H1 (cell line): ENCODE results near the gene NKIRAS2.

Source experiments
- CEBPB ChIP-seq: IDR thresholded peaks from 2 replicates; pipeline ENCODE4 v1.6.1; 2012; ENCODE audit warnings: low read depth, low read length
- CHD2 ChIP-seq: IDR thresholded peaks from 2 replicates; pipeline ENCODE4 v1.6.1; 2012; ENCODE audit warnings: low read length, improper control_type of control experiment
- EGR1 ChIP-seq: IDR thresholded peaks from 2 replicates; pipeline ENCODE4 v1.6.1; 2011; ENCODE audit warnings: low read depth, low read length, borderline replicate concordance
- GTF2F1 ChIP-seq: IDR thresholded peaks from 2 replicates; pipeline ENCODE4 v1.6.1; 2012; ENCODE audit warnings: low read depth, low read length, improper control_type of control experiment, borderline replicate concordance
- JUN ChIP-seq: IDR thresholded peaks from 2 replicates; pipeline ENCODE4 v1.6.1; 2011; ENCODE audit warnings: low read depth, mild to moderate bottlenecking, improper control_type of control experiment, low read length
- JUND ChIP-seq: IDR thresholded peaks from 2 replicates; pipeline ENCODE4 v1.6.1; 2011; ENCODE audit warnings: mild to moderate bottlenecking, improper control_type of control experiment, low read length
- KDM5A ChIP-seq: fragments of 200-600 bp; IDR thresholded peaks from 2 replicates; pipeline ENCODE4 v1.7.1; 2012; ENCODE audit warnings: mild to moderate bottlenecking, low read length, inconsistent platforms, mixed read lengths
- MAX ChIP-seq: IDR thresholded peaks from 2 replicates; pipeline ENCODE4 v1.6.1; 2012; ENCODE audit warnings: inconsistent platforms
- POLR2A ChIP-seq, 2 experiments: IDR thresholded peaks; 1 replicate in 1 of 2; 2 replicates in 1 of 2; pipeline ENCODE4 v1.6.1; 2011; ENCODE audit warnings: low read depth in 2 of 2, low read length in 2 of 2, mild to moderate bottlenecking in 2 of 2; ENCODE audit errors: control extremely low read depth in 1 of 2
- RAD21 ChIP-seq, 2 experiments: IDR thresholded peaks in 1 of 2; conservative IDR thresholded peaks in 1 of 2; 2 replicates each; pipeline ENCODE4 v1.6.1; 2011; ENCODE audit warnings: low read depth in 2 of 2, low read length in 2 of 2, improper control_type of control experiment in 1 of 2, inconsistent platforms in 1 of 2, mild to moderate bottlenecking in 1 of 2, moderate library complexity in 1 of 2
- RBBP5 ChIP-seq: IDR thresholded peaks from 2 replicates; pipeline ENCODE4 v1.7.1; 2012; ENCODE audit warnings: low read depth, mild to moderate bottlenecking, inconsistent platforms, low read length, moderate library complexity, borderline replicate concordance
- SIN3A ChIP-seq, 2 experiments: IDR thresholded peaks in 1 of 2; conservative IDR thresholded peaks in 1 of 2; 2 replicates each; pipeline ENCODE4 v1.6.1; 2011 to 2012; ENCODE audit warnings: low read length in 2 of 2, improper control_type of control experiment in 1 of 2, low read depth in 1 of 2, mild to moderate bottlenecking in 1 of 2
- YY1 ChIP-seq: IDR thresholded peaks from 2 replicates; pipeline ENCODE4 v1.6.1; 2011; ENCODE audit warnings: low read depth, mild to moderate bottlenecking, low read length
- TF ChIP-seq, protein P1 (sequence below), 3 experiments: IDR thresholded peaks; 1 replicate in 2 of 3; 2 replicates in 1 of 3; pipeline versions ENCODE4 v1.5.1 to v1.6.1; 2011; ENCODE audit warnings: low read length in 3 of 3, mild to moderate bottlenecking in 3 of 3, inconsistent platforms in 2 of 3, low read depth in 1 of 3, moderate library complexity in 1 of 3; ENCODE audit not compliant: insufficient read depth in 1 of 3; ENCODE audit errors: control extremely low read depth in 1 of 3

DNA sequence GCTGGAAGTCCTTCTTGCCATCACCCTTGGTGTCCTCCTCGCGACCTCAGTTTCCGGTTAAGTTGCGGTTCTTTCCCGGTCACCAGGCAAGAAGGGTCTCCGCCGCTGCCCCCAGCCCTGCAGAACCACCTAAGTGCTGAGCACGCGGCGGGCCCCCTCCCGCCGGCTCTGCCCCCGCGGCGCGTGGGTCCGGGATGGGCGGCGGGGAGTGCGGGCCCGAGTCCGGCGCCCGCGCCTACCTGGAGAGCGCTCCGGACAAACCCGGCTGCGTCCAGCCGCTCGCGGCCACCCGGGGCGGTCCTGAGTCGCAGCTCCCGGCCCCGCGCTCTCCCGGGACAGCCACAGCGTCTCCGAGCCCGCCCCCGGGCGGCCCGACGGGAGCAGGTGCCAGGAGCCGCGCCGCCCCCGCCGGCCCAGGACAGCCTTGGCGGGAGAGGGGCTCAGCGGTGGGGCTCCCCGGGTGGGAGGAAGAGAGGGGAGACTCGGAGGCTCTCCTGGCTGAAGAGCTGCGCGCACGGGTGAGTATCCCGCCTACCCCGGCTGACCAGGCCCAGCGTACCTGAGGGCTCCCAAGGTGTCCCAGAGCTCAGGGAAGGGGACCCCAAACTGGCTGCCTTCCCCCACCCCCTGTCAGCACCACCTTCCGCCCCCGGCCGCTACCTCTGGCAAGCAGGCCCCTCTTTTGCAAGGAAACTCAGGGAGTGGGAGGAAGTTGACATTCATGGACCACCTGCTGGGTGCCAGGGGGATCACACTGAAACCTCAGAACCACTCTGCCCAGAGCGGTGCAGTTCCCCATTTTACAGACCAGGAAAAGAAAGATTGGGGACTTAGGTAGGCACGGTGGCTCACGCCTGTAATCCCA lies 52.7 kb downstream of the NKIRAS2 start:
- no peak; a peak in 1 of 4 replicates for TF ChIP-seq RAD21 (IDR thresholded peaks at IDR 0.05 in 1 of 2, conservative IDR thresholded peaks at IDR 0.05 in 1 of 2; ENCODE audit: low read depth in 2 of 2, low read length in 2 of 2)
- no peak for TF ChIP-seq GTF2F1
- no peak; the same call in 1 of the 2 replicates for TF ChIP-seq RBBP5
- TF ChIP-seq, protein P1, sequence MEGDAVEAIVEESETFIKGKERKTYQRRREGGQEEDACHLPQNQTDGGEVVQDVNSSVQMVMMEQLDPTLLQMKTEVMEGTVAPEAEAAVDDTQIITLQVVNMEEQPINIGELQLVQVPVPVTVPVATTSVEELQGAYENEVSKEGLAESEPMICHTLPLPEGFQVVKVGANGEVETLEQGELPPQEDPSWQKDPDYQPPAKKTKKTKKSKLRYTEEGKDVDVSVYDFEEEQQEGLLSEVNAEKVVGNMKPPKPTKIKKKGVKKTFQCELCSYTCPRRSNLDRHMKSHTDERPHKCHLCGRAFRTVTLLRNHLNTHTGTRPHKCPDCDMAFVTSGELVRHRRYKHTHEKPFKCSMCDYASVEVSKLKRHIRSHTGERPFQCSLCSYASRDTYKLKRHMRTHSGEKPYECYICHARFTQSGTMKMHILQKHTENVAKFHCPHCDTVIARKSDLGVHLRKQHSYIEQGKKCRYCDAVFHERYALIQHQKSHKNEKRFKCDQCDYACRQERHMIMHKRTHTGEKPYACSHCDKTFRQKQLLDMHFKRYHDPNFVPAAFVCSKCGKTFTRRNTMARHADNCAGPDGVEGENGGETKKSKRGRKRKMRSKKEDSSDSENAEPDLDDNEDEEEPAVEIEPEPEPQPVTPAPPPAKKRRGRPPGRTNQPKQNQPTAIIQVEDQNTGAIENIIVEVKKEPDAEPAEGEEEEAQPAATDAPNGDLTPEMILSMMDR (IDR thresholded peaks at IDR 0.05; ENCODE audit: control extremely low read depth in 1 of 3, insufficient read depth in 1 of 3, low read depth in 1 of 3, low read length in 3 of 3) = no peak
- TF ChIP-seq MAX = no peak
- TF ChIP-seq YY1 = no peak
- no peak for TF ChIP-seq KDM5A
- no peak for TF ChIP-seq EGR1
- TF ChIP-seq JUND = no peak
- no peak for TF ChIP-seq CHD2
- TF ChIP-seq JUN = no peak
- no peak for TF ChIP-seq POLR2A (IDR thresholded peaks at IDR 0.05; ENCODE audit: control extremely low read depth in 1 of 2, low read depth in 2 of 2, low read length in 2 of 2)
- TF ChIP-seq CEBPB = no peak
- TF ChIP-seq SIN3A (conservative IDR thresholded peaks at IDR 0.05 in 1 of 2, IDR thresholded peaks at IDR 0.05 in 1 of 2; ENCODE audit: low read depth in 1 of 2, low read length in 2 of 2) = no peak
